GDM1 (cell line): Measurements from ENCODE around the gene THAP6.
"Not testable (repeated sequence)": the region's sequence is repeated elsewhere in the genome, so short reads cannot be mapped to it uniquely, and the experiment has no call there.

ENCODE experiments used
- DNase-seq: peaks from one replicate; lab custom pipeline; 2025; lab: John Stamatoyannopoulos, UW

The THAP6 gene

DNA sequence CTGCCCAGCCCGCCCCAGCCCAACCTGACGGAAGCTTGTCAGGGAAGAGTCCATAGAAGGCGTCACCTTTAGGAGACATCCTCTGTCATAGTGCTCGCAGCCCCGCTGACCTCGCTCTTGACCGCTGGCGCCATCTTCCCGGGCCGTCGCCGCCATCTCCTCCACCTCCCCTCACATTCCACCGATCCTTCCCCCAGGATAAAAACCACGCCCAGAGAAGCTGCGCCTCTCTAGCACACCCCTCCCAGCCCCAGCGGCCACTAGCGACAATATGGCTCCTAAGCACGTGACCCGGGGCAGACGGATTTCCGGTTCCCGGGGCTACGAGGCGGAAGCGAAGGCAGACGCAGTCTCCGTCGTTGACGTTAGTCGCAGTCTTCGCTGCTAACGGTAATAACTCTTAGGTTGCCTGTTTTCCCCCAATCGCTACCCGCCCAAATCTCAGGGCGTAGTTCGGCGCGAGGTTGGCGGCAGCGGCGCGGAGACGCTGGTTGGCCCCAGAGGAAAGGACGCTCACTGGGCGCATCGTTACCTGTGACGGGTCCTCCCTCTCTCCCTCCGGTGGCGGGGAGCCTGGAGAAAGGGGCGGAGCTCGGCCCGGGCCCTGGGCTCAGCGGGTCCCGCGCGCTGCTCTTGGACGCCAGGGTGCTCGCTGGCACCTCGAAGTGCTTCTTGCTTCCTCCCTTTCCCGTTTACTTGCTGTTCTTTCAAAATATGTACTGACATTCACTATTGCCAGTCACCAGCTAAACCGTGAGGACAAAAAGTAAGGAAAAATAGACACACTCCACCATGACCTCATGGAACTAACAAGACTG is at the start of gene THAP6, which contains the start of gene RCHY1:
TSS of gene THAP6 (plus strand) at position 343 of the 818 bp plus-strand sequence. CDS start 980 bp downstream, outside the sequence.
TSS of gene RCHY1 (minus strand) at position 273 of the 818 bp plus-strand sequence. CDS start at position 156, 117 bp downstream.
- peak; percentile 92 for DNase-seq

DNA sequence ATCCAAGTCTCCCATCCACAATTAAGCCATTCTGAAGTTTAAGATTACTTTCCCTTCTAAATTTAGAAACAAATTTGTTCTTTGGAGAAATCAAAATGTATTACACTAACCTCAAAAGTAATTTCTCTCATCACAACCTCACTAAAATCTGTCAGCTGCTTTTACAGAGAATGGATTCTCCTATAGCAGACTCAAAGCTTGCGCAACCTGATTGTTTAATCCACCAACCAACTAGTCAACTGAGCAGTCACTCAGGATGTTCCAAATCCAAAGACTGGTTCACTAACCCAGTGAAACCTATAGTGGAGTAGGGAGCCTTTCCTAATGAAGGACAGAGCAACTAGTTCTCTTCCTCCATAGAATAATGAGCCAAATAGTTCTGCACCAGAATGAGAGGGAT is 44.4 kb upstream of the THAP6 start:
- DNase-seq: no peak

DNA sequence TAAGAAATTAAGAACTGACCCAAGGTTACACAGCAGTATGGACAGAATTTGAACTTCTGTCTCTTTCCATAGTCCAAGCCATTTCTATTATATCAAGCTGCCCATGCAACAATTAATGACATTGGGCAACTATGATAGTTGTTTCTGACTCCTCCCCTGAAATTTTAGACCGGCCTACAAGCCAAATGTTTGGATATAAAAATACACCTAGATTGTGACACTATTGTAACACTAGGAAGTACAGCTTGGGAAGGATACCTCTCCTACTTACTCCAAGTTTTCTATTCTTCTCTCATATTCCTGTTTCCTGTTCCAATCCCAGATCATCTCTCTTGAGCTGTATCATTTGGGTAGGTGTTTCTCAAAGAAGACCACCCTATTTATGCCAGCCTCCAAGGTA is 43.5 kb upstream of the THAP6 start:
- no peak for DNase-seq

- no peak for DNase-seq
These were observed 37.1 kb upstream of the THAP6 start for GRCh38 chr4:75477201-75477600.

DNA sequence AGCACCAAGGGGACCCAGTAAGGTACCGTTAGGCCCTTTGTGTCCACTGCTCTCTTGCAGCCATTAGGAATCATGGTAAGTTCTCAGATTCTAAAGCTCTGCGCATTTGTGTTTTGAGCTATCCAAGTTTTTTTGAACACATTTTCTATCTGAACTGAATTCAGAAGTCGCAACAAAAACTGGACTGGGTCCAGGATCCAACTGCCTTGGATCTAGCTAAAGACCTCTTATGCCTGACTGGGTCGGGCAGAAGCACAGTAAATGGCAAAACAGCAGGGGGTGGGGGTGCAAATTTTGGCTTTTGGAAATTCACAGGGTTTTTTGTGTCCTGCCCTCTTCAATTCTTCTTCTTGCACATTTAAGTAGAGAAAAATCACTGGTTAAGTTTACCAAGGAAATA is 30.1 kb upstream of the THAP6 start:
- DNase-seq: no peak

GRCh38 chr4:75490155-75490554 is 24.1 kb upstream of the THAP6 start:
- no peak for DNase-seq

DNA sequence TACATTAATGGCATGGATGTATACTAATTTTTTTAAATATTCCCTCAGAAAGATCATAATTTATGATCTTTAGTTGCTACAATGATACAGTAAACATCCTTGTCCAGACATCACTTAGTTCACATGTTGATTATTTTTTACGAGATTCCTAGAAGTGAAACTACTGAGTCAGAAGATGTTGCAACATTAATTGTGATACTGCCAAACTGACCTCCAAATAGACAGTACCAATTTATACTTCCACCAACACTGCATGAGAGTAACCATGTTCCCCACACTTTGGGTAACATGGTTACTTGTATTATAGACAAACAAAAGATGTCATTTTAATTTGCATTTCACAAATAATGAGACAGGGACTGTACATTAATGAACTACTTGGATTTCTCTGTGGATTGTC is 19.7 kb upstream of the THAP6 start:
- no peak for DNase-seq

DNA sequence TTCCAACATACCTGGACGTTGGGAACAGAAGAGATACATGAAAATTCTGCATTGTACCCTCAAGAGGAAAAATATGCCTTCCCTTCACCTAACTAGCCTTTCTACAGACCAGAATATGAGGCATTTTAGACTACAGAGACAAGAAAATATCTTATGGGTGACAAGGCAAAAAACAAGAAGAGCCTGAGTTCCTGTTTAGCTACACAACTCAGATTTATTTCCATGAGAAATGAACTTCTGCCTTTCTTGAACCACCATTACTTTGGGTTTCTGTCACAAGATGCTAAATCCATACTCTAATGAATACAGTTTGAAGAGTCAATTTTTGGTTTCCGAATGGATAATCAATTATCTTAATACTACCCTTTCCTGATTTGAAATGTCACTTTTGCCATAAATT is 18.8 kb upstream of the THAP6 start:
- DNase-seq: no peak

GRCh38 chr4:75496406-75496805 is 17.9 kb upstream of the THAP6 start:
- DNase-seq: no peak

DNA sequence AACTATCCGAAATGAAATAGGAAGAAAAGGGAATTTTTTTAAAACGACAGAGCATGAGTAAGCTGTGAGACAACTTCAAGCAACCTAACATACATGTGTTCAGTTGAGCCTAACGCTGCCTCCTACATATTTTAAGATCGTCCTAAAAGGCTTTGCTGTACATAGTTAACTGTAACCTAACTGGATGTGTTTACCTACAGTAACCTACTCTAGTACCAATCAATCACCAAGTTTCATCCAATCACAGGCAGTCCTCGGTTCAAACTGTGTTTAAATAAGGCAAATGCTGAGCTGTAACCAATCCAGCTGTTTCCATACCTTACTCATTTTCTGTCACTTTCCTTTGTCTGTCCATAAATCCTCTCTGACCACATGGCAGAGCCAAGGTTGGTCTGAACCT is 17.1 kb upstream of the THAP6 start:
- DNase-seq: no peak

- no peak for DNase-seq
These were observed 16.2 kb upstream of the THAP6 start for GRCh38 chr4:75498041-75498440.

- DNase-seq: no peak
These were observed 14.4 kb upstream of the THAP6 start for GRCh38 chr4:75499900-75500299.

DNA sequence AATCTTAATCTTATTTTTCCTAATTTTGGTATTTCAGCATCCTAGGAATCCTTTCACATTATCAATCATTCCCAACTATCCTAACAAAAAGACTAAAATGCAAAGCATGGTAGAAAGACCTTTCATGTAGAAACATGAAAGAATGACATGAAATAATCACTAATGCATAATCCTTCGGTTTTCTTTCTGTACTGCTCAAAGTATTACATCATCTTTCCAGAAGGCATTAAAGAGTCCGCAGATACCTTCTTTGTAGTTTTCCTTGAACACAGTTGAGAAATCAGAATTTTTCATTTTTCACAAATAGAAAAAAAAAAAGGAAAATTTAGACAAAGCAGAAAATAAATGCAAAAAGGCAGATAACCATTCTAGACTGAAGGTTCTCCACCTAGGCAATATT is 11.6 kb upstream of the THAP6 start:
- no peak for DNase-seq

GRCh38 chr4:75505630-75506029 is 8.6 kb upstream of the THAP6 start:
- DNase-seq: no peak

GRCh38 chr4:75509592-75509991 is 4.7 kb upstream of the THAP6 start:
- not testable (repeated sequence) for DNase-seq

DNA sequence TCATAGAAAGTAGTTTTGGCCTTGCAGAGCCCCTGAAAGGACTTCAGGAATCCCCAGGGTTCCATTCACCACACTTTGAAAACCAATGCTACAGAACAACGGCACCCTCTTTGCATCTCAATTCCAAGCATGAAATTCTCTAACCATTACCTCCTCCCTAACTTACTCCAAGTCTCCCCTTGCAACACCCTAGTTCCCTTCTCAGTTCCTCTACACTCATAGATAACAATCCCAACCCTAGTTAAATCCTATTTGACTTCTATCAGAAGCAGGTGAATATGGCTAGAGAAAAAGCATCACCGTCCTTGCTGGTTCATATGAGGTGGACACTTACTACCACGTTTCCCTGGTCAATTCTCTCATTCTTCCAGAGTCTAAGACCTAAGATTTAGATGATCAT is 2.4 kb upstream of the THAP6 start:
- no peak for DNase-seq

- peak; percentile 56 for DNase-seq
These were observed 1.7 kb upstream of the THAP6 start for GRCh38 chr4:75512386-75513211.

DNA sequence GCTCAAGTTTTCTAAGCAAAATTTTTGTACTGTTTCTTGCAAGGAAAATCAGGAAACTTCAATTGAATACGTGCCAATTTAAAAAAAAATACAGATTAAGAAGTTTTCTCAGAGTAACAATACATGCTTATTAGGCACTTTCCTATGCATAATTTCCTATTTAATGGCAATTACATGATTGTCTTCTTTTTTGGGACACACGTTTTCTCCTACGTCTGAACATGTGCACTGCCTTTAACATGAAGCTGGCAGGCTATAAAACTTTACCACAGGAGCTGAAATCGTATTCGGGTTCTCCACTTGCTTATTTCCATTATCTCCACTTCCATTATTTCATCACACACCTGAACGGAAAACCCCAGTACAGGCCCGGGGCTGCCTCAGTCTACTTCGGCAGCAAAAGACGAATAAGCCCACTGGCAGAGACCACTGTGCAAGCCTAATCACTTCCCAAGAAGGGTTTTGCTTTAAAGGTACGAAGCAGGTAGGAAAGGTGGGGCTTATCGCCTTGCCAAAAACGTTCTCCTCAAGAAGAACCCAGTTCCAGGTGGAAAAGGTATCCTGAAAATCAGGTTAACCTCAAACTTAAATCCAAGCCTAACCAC is 645 bp upstream of the THAP6 start:
- no peak for DNase-seq

DNA sequence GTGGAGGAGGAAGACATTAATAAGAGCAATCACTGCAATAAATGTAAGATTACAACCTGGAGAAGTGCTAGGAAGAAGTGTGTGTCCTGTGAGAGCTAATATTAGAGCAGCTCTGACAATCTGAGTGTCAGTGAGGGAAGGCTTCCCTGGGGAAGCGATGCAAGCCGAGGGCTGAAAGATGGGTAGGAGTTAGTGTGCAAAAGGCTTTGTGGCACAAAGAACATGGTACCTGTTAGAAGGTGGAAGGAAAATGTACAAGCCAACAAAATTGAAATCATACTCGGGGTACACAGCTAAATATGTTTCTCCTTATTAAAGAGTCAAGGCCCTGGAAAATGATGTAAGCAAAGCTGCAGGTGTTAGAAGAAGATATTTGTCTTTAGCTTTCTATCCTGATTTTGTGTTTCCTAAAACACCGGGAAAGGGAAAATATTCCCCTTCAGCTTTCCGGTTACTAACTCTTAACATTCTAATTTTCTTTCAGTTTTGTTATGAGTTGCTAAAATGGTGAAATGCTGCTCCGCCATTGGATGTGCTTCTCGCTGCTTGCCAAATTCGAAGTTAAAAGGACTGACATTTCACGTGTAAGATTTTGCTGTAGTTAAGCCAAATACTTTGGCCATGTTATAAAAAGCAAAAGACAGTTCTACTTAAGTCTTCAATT is 808 bp downstream of the THAP6 start:
- DNase-seq: no peak

GRCh38 chr4:75516144-75516543 is 1.9 kb downstream of the THAP6 start:
- DNase-seq: no peak

DNA sequence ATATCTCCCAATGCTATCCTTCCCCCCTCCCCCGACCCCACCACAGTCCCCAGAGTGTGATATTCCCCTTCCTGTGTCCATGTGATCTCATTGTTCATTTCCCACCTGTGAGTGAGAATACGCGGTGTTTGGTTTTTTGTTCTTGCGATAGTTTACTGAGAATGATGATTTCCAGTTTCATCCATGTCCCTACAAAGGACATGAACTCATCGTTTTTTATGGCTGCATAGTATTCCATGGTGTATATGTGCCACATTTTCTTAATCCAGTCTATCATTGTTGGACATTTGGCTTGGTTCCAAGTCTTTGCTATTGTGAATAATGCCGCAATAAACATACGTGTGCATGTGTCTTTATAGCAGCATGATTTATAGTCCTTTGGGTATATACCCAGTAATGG is 5.2 kb downstream of the THAP6 start:
- DNase-seq: not testable (repeated sequence)

DNA sequence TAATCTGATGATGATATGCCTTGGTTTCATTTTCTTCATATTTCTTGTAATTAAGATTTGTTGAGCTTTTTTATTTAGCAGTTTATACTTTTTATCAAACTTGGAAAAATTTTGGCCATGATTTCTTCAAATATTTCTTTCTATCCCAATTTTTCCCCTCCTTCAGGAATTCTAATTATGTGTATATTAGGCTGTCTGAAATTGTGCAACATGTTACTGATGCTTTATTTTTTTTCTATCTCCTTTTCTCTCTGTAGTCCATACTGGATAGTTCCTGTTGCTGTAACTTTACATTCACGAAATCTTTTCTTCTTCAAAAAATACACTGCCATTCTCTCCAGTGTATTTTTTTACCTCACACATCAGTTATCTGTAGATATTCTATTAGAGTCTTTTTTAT is 10.8 kb downstream of the THAP6 start:
- no peak for DNase-seq
